SK-N-SH (cell line): ENCODE measurements around the gene AP5M1. TPM values are rescaled to one million over a fixed set of nuclear protein-coding genes. Genes with fewer than 3 reads are reported as not detected.

Experiments
- CTCF ChIA-PET: fragments of 300-600, 350-600 bp; formaldehyde crosslinking; extraction: SDS; loops from one replicate; lab custom pipeline; 2021; lab: Yijun Ruan, JAX
- POLR2A ChIA-PET: fragments of 350-600 bp; sonication (Branson Sonifier 250); formaldehyde crosslinking; extraction: SDS; loops from one replicate; lab custom pipeline; 2020; ENCODE audit warnings: antibody characterized with exemption, inconsistent platforms; lab: Yijun Ruan, JAX
- DNase-seq: peaks from one replicate; pipeline ENCODE4 v3.0.0; 2012
- H2AFZ ChIP-seq: fragments of 200-600 bp; sonication (generic); 2 replicates; pipeline ENCODE4 v1.8.1; 2016; ENCODE audit warnings: antibody characterized with exemption, mild to moderate bottlenecking, low read depth
- H3F3A ChIP-seq: fragments of 200-600 bp; sonication (generic); replicated peaks from 2 replicates; pipeline ENCODE3; 2016; ENCODE audit warnings: antibody characterized with exemption, mild to moderate bottlenecking; ENCODE audit not compliant: insufficient read depth
- H3K27ac ChIP-seq, 2 experiments: fragments of 200-500 bp in 1 of 2; fragments of 200-600 bp in 1 of 2; sonication (Bioruptor generic) in 1 of 2; sonication (generic), shearing (Covaris generic) in 1 of 2; 2 replicates each; pipeline versions ENCODE4 v1.5.1 to v1.6.1; 2014 to 2016; ENCODE audit warnings: low read depth in 2 of 2, inconsistent platforms in 1 of 2, low read length in 1 of 2, mild to moderate bottlenecking in 1 of 2, mixed read lengths in 1 of 2
- H3K27me3 ChIP-seq: fragments of 200-600 bp; sonication (generic), shearing (Covaris generic); 2 replicates; pipeline ENCODE4 v1.6.1; 2016; ENCODE audit warnings: mixed run types; ENCODE audit not compliant: insufficient read depth
- H3K36me3 ChIP-seq, 2 experiments: fragments of 200-500 bp in 1 of 2; fragments of 200-600 bp in 1 of 2; sonication (Bioruptor generic) in 1 of 2; sonication (generic) in 1 of 2; replicated peaks in 1 of 2; 2 replicates each; pipeline versions ENCODE3 to v1.5.1; 2014 to 2016; ENCODE audit warnings: low read length in 1 of 2, mild to moderate bottlenecking in 1 of 2; ENCODE audit not compliant: insufficient read depth in 2 of 2, control insufficient read depth in 1 of 2
- H3K4me1 ChIP-seq, 2 experiments: fragments of 200-500 bp in 1 of 2; fragments of 200-600 bp in 1 of 2; sonication (Bioruptor generic) in 1 of 2; sonication (generic), shearing (Covaris generic) in 1 of 2; 2 replicates each; pipeline versions ENCODE4 v1.5.1 to v1.6.1; 2014 to 2016; ENCODE audit warnings: low read depth in 1 of 2, low read length in 1 of 2, mixed run types in 1 of 2; ENCODE audit not compliant: insufficient read depth in 2 of 2, control insufficient read depth in 1 of 2
- H3K4me2 ChIP-seq: fragments of 200-600 bp; sonication (generic), shearing (Covaris generic); 2 replicates; pipeline ENCODE4 v1.6.1; 2017; ENCODE audit warnings: mixed run types
- H3K4me3 ChIP-seq, 2 experiments: fragments of 200-500 bp in 1 of 2; fragments of 200-600 bp in 1 of 2; sonication (Bioruptor generic) in 1 of 2; sonication (generic), shearing (Covaris generic) in 1 of 2; 2 replicates each; pipeline versions ENCODE4 v1.5.1 to v1.8.1; 2014 to 2016; ENCODE audit warnings: low read depth in 2 of 2, inconsistent platforms in 1 of 2, low read length in 1 of 2, mild to moderate bottlenecking in 1 of 2, mixed read lengths in 1 of 2, moderate library complexity in 1 of 2
- H3K79me2 ChIP-seq: fragments of 200-600 bp; sonication (generic); 2 replicates; pipeline ENCODE4 v1.8.1; 2017; ENCODE audit warnings: mild to moderate bottlenecking; ENCODE audit not compliant: insufficient read depth
- H3K9ac ChIP-seq: fragments of 200-600 bp; sonication (generic); 2 replicates; pipeline ENCODE4 v1.6.1; 2017; ENCODE audit warnings: mixed run types
- H3K9me2 ChIP-seq: fragments of 200-600 bp; sonication (generic); 2 replicates; pipeline ENCODE4 v1.6.1; 2017; ENCODE audit warnings: mixed run types
- H3K9me3 ChIP-seq: fragments of 200-600 bp; sonication (generic); 2 replicates; pipeline ENCODE4 v1.6.1; 2017; ENCODE audit warnings: mixed run types, mild to moderate bottlenecking, moderate library complexity
- H4K20me1 ChIP-seq: fragments of 200-600 bp; sonication (generic); 2 replicates; pipeline ENCODE4 v1.6.1; 2017; ENCODE audit warnings: mild to moderate bottlenecking, mixed run types; ENCODE audit not compliant: insufficient read depth
- EP300 ChIP-seq, 2 experiments: IDR thresholded peaks; 2 replicates each; pipeline versions ENCODE4 v1.4.0 to v1.6.1; 2012; ENCODE audit warnings: borderline replicate concordance in 1 of 2, low read depth in 1 of 2, low read length in 1 of 2
- GATA2 ChIP-seq: sonication (generic); formaldehyde crosslinking; IDR thresholded peaks from 2 replicates; pipeline ENCODE4 v1.5.0; 2020; ENCODE audit warnings: mild to moderate bottlenecking, missing genetic modification reagents
- MAX ChIP-seq: IDR thresholded peaks from 2 replicates; pipeline ENCODE4 v1.4.0; 2012; ENCODE audit warnings: low read depth
- NFIC ChIP-seq: IDR thresholded peaks from 2 replicates; pipeline ENCODE4 v1.4.0; 2012; ENCODE audit warnings: borderline replicate concordance
- NRF1 ChIP-seq: IDR thresholded peaks from 2 replicates; pipeline ENCODE4 v1.6.1; 2012; ENCODE audit warnings: low read depth, mild to moderate bottlenecking, low read length
- POLR2AphosphoS5 ChIP-seq: IDR thresholded peaks from 2 replicates; pipeline ENCODE4 v1.6.1; 2012; ENCODE audit warnings: low read depth, low read length
- RAD21 ChIP-seq: IDR thresholded peaks from 2 replicates; pipeline ENCODE4 v1.6.1; 2012; ENCODE audit warnings: mild to moderate bottlenecking, low read length
- RCOR1 ChIP-seq: fragments of 150-350 bp; IDR thresholded peaks from 2 replicates; pipeline ENCODE4 v1.6.1; 2017; ENCODE audit warnings: antibody characterized with exemption, low read length
- SMC3 ChIP-seq: IDR thresholded peaks from 2 replicates; pipeline ENCODE4 v1.6.1; 2012; ENCODE audit warnings: low read depth, low read length, improper control_type of control experiment
- TEAD4 ChIP-seq: IDR thresholded peaks from 2 replicates; pipeline ENCODE4 v1.4.0; 2012; ENCODE audit warnings: mild to moderate bottlenecking, borderline replicate concordance; ENCODE audit not compliant: insufficient read depth
- WGBS: methylation state at CpG from one replicate; pipeline ENCODE4 v1.1.6; 2017; ENCODE audit warnings: low lambda C conversion rate; 5-methylcytosine and 5-hydroxymethylcytosine counted together
- polyA plus RNA-seq, 3 experiments: library from polyadenylated mRNA; depleted of rRNA; stranded (reverse); fragments of >200 nt; gene quantifications; 2 replicates each; pipeline ENCODE4 v1.2.3, GENCODE V29; 2012
- TF ChIP-seq, protein P1 (sequence below): IDR thresholded peaks from 2 replicates; pipeline ENCODE4 v1.6.1; 2012; ENCODE audit warnings: mild to moderate bottlenecking, low read depth, low read length, moderate library complexity
- TF ChIP-seq, protein P2 (sequence below): fragments of 150-350 bp; IDR thresholded peaks from 2 replicates; pipeline ENCODE4 v1.6.1; 2016; ENCODE audit warnings: mild to moderate bottlenecking, low read depth, low read length
- TF ChIP-seq, protein P3 (sequence below): fragments of 200-600 bp; sonication (generic); IDR thresholded peaks from 2 replicates; pipeline ENCODE4 v1.6.1; 2017; ENCODE audit warnings: antibody characterized with exemption, mild to moderate bottlenecking, moderate library complexity

AP5M1 gene
- polyA plus RNA-seq, 1 of the 3 experiments (the other 2 are of a cell fraction), result 13.1 TPM

DNA sequence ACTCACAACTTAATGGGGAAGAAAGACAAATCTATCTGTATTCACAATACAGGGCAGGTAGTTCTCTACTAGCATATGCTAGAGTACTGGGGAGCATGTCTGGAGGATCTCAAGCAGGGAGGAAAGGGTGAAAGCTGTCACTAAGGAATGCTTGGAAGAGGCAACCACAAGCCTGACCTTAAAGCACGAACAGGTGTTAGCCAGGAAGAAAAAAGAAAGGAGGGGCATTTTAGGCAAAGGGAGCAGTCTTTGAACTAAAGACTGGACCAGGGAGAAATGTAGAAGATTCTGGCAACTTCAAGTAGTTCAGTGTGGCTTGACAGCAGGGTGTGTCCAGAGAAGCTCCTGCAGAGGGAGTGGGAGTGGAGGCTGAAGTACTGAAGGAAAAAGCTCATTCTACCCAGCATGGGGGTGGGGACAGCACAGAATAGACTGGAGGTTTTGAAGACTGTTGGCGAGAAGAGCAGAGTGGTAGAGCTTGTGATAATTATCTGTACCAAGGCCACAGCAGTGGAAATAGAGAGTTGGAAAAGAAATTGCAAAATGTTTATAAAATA lies 50.9 kb downstream of the AP5M1 start:
- H3K4me2 ChIP-seq, result no peak overlapping the region
- H3K79me2 ChIP-seq, result no peaks in the 10 kb centered on the region
- POLR2A ChIA-PET, result no interaction called here
- no peak for DNase-seq
- no peaks in the 10 kb centered on the region for H3K9me2 ChIP-seq
- no peak overlapping the region for H3K4me3 ChIP-seq
- no peaks in the 10 kb centered on the region for H3K36me3 ChIP-seq
- TF ChIP-seq EP300 (IDR thresholded peaks at IDR 0.05; ENCODE audit: borderline replicate concordance in 1 of 2, low read depth in 1 of 2, low read length in 1 of 2) (no peak), SMC3 (no peak), NFIC (no peak), GATA2 (CRISPR knock-in tag) (no peak), TEAD4 (no peak), NRF1 (no peak), MAX (no peak), RCOR1 (no peak), RAD21 (no peak), POLR2AphosphoS5 (no peak)
- TF ChIP-seq, protein P1, sequence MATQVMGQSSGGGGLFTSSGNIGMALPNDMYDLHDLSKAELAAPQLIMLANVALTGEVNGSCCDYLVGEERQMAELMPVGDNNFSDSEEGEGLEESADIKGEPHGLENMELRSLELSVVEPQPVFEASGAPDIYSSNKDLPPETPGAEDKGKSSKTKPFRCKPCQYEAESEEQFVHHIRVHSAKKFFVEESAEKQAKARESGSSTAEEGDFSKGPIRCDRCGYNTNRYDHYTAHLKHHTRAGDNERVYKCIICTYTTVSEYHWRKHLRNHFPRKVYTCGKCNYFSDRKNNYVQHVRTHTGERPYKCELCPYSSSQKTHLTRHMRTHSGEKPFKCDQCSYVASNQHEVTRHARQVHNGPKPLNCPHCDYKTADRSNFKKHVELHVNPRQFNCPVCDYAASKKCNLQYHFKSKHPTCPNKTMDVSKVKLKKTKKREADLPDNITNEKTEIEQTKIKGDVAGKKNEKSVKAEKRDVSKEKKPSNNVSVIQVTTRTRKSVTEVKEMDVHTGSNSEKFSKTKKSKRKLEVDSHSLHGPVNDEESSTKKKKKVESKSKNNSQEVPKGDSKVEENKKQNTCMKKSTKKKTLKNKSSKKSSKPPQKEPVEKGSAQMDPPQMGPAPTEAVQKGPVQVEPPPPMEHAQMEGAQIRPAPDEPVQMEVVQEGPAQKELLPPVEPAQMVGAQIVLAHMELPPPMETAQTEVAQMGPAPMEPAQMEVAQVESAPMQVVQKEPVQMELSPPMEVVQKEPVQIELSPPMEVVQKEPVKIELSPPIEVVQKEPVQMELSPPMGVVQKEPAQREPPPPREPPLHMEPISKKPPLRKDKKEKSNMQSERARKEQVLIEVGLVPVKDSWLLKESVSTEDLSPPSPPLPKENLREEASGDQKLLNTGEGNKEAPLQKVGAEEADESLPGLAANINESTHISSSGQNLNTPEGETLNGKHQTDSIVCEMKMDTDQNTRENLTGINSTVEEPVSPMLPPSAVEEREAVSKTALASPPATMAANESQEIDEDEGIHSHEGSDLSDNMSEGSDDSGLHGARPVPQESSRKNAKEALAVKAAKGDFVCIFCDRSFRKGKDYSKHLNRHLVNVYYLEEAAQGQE, result no peak
- TF ChIP-seq, protein P2, sequence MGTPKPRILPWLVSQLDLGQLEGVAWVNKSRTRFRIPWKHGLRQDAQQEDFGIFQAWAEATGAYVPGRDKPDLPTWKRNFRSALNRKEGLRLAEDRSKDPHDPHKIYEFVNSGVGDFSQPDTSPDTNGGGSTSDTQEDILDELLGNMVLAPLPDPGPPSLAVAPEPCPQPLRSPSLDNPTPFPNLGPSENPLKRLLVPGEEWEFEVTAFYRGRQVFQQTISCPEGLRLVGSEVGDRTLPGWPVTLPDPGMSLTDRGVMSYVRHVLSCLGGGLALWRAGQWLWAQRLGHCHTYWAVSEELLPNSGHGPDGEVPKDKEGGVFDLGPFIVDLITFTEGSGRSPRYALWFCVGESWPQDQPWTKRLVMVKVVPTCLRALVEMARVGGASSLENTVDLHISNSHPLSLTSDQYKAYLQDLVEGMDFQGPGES, result no peak
- TF ChIP-seq, protein P3, sequence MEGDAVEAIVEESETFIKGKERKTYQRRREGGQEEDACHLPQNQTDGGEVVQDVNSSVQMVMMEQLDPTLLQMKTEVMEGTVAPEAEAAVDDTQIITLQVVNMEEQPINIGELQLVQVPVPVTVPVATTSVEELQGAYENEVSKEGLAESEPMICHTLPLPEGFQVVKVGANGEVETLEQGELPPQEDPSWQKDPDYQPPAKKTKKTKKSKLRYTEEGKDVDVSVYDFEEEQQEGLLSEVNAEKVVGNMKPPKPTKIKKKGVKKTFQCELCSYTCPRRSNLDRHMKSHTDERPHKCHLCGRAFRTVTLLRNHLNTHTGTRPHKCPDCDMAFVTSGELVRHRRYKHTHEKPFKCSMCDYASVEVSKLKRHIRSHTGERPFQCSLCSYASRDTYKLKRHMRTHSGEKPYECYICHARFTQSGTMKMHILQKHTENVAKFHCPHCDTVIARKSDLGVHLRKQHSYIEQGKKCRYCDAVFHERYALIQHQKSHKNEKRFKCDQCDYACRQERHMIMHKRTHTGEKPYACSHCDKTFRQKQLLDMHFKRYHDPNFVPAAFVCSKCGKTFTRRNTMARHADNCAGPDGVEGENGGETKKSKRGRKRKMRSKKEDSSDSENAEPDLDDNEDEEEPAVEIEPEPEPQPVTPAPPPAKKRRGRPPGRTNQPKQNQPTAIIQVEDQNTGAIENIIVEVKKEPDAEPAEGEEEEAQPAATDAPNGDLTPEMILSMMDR, result no peak
- TF ChIP-seq, all 33 proteins: peak for 0
- no peak overlapping the region for H3K9ac ChIP-seq
- 13% methylated on average over 2 of the region's 2 CpGs for WGBS
- H4K20me1 ChIP-seq, result no peaks in the 10 kb centered on the region
- CTCF ChIA-PET, result interaction anchor here (3.1 kb wide), 1 partner anchor 829 kb away, joined by 13 read pairs; no protein-coding TSS in a partner anchor
- no peaks in the 10 kb centered on the region for H3F3A ChIP-seq
- peaks cover 23% of the 10 kb centered on the region; the same call in 1 of the 2 replicates for H3K27me3 ChIP-seq
- H3K27ac ChIP-seq, result no peak overlapping the region
- H3K4me1 ChIP-seq, result no peaks in the 10 kb centered on the region
- H2AFZ ChIP-seq, result no peak overlapping the region
- no peaks in the 10 kb centered on the region for H3K9me3 ChIP-seq
